HCT116 (cell line): ENCODE data around the gene FES. TPM values are rescaled to one million over a fixed set of nuclear protein-coding genes. Genes with fewer than 3 reads are reported as not detected.

Experiments used
- ATAC-seq: fragments of 200-7000 bp; cut with Tn5 transposase; 2 replicates; pipeline ENCODE4 v1.9.1; 2020; ENCODE audit warnings: mild to moderate bottlenecking, moderate library complexity
- BruUV-seq: library from RNA; stranded (reverse); fragments of 400-500 nt; replicated peaks from 2 replicates; lab custom pipeline; 2021; lab: Mats Ljungman, UMichigan
- CTCF ChIA-PET: fragments of 300-600 bp; sonication (Branson Sonifier 250); formaldehyde crosslinking; loops from one replicate; lab custom pipeline; 2021; ENCODE audit warnings: antibody characterized with exemption; lab: Charles Lee
- POLR2A ChIA-PET: fragments of 300-600, 350-600 bp; sonication (Branson Sonifier 250); formaldehyde crosslinking; loops from one replicate; lab custom pipeline; 2021; ENCODE audit warnings: antibody characterized with exemption; lab: Charles Lee
- RAD21 ChIA-PET, 2 experiments: fragments of 300-600 bp; sonication (Branson Sonifier 250); formaldehyde crosslinking; loops; one replicate each; lab custom pipeline; 2023; ENCODE audit warnings: low total read pairs in 2 of 2; ENCODE audit not compliant: uncharacterized antibody in 2 of 2, unreplicated experiment in 2 of 2, low non-redundant PET in 1 of 2; lab: Charles Lee
- DNase-seq: peaks from one replicate; pipeline ENCODE4 v3.0.0-alpha.2; 2010; ENCODE audit warnings: low read depth, low spot score
- H2AFZ ChIP-seq: fragments of 200-600 bp; shearing (Covaris generic), sonication (generic); 2 replicates; pipeline ENCODE4 v1.6.1; 2017; ENCODE audit warnings: low read depth, mixed run types, mixed read lengths, antibody characterized with exemption, low read length; ENCODE audit not compliant: poor library complexity, severe bottlenecking
- H3K27ac ChIP-seq: 2 replicates; pipeline ENCODE4 v1.5.1; 2012; ENCODE audit warnings: low read depth, low read length
- H3K27me3 ChIP-seq: fragments of 200-600 bp; sonication (generic); 2 replicates; pipeline ENCODE4 v1.6.1; 2016; ENCODE audit warnings: mixed run types, low read length, mixed read lengths; ENCODE audit not compliant: insufficient read depth
- H3K36me3 ChIP-seq, 2 experiments: fragments of 200-500 bp in 1 of 2; fragments of 200-600 bp in 1 of 2; sonication (Bioruptor generic) in 1 of 2; sonication (generic) in 1 of 2; 2 replicates each; pipeline versions ENCODE4 v1.5.1 to v1.6.1; 2014 to 2016; ENCODE audit warnings: low read length in 2 of 2, inconsistent platforms in 1 of 2, mixed read lengths in 1 of 2, mixed run types in 1 of 2; ENCODE audit not compliant: insufficient read depth in 2 of 2, control insufficient read depth in 1 of 2
- H3K4me1 ChIP-seq, 2 experiments: fragments of 200-600 bp in 1 of 2; sonication (generic) in 1 of 2; 2 replicates each; pipeline versions ENCODE4 v1.5.1 to v1.6.1; 2012 to 2017; ENCODE audit warnings: low read length in 2 of 2, inconsistent platforms in 1 of 2, mild to moderate bottlenecking in 1 of 2, mixed read lengths in 1 of 2, mixed run types in 1 of 2, moderate library complexity in 1 of 2; ENCODE audit not compliant: insufficient read depth in 2 of 2, control insufficient read depth in 1 of 2
- H3K4me2 ChIP-seq: fragments of 200-600 bp; sonication (generic); 2 replicates; pipeline ENCODE4 v1.6.1; 2017; ENCODE audit warnings: mixed run types, low read length, mixed read lengths
- H3K4me3 ChIP-seq, 2 experiments: fragments of 200-600 bp in 1 of 2; sonication (generic) in 1 of 2; replicated peaks in 1 of 2; 2 replicates each; pipeline ENCODE4 v1.5.1; 2011 to 2016; ENCODE audit warnings: low read length in 2 of 2, control low read depth in 1 of 2, low read depth in 1 of 2, mild to moderate bottlenecking in 1 of 2, mixed read lengths in 1 of 2, mixed run types in 1 of 2
- H3K79me2 ChIP-seq: fragments of 200-600 bp; sonication (generic); 2 replicates; pipeline ENCODE4 v1.6.1; 2017; ENCODE audit warnings: mild to moderate bottlenecking, mixed run types, low read length, moderate library complexity, mixed read lengths; ENCODE audit not compliant: insufficient read depth
- H3K9ac ChIP-seq: fragments of 200-600 bp; sonication (generic); 2 replicates; pipeline ENCODE4 v1.6.1; 2016; ENCODE audit warnings: low read length, mixed read lengths
- H3K9me2 ChIP-seq: fragments of 200-600 bp; sonication (generic), shearing (Covaris generic); 2 replicates; pipeline ENCODE4 v1.6.1; 2017; ENCODE audit warnings: mixed run types, mild to moderate bottlenecking, moderate library complexity; ENCODE audit not compliant: insufficient read depth
- H3K9me3 ChIP-seq, 2 experiments: fragments of 200-500 bp in 1 of 2; fragments of 200-600 bp in 1 of 2; sonication (Bioruptor generic) in 1 of 2; sonication (generic) in 1 of 2; 2 replicates each; pipeline ENCODE4 v1.6.1; 2014 to 2017; ENCODE audit warnings: low read length in 2 of 2, mixed read lengths in 2 of 2, inconsistent platforms in 1 of 2, low read depth in 1 of 2, mild to moderate bottlenecking in 1 of 2, mixed run types in 1 of 2, moderate library complexity in 1 of 2; ENCODE audit not compliant: control insufficient read depth in 1 of 2, insufficient read depth in 1 of 2
- H4K20me1 ChIP-seq: fragments of 200-600 bp; sonication (generic), shearing (Covaris generic); 2 replicates; pipeline ENCODE4 v1.6.1; 2017; ENCODE audit warnings: mixed run types, mild to moderate bottlenecking, moderate library complexity; ENCODE audit not compliant: insufficient read depth
- EGR1 ChIP-seq: IDR thresholded peaks from 2 replicates; pipeline ENCODE4 v1.6.1; 2012; ENCODE audit warnings: low read depth
- EZH2 ChIP-seq: fragments of 200-600 bp; sonication (generic); IDR thresholded peaks from 2 replicates; pipeline ENCODE4 v1.6.1; 2017; ENCODE audit warnings: antibody characterized with exemption, mixed run types
- FOSL1 ChIP-seq: IDR thresholded peaks from 2 replicates; pipeline ENCODE4 v1.6.1; 2012; ENCODE audit warnings: low read depth
- JUND ChIP-seq: IDR thresholded peaks from 2 replicates; pipeline ENCODE4 v1.6.1; 2012
- POLR2AphosphoS5 ChIP-seq: IDR thresholded peaks from 2 replicates; pipeline ENCODE4 v1.6.1; 2011; ENCODE audit warnings: mild to moderate bottlenecking, low read depth, low read length, moderate library complexity
- RAD21 ChIP-seq: IDR thresholded peaks from 2 replicates; pipeline ENCODE4 v1.6.1; 2012; ENCODE audit warnings: low read depth, mild to moderate bottlenecking
- SIN3A ChIP-seq: IDR thresholded peaks from 2 replicates; pipeline ENCODE4 v1.6.1; 2012; ENCODE audit warnings: low read depth
- YY1 ChIP-seq: IDR thresholded peaks from 2 replicates; pipeline ENCODE4 v1.6.1; 2011; ENCODE audit warnings: low read length, low read depth, moderate library complexity, mild to moderate bottlenecking; ENCODE audit not compliant: insufficient replicate concordance; ENCODE audit errors: extremely low read depth
- intact Hi-C: fragments of 100-400 bp; cut with micrococcal nuclease; formaldehyde crosslinking; loops from 2 replicates; pipeline ENCODE4 v1.10.0; 2022
- total RNA-seq: library from RNA; stranded (reverse); gene quantifications from one replicate; pipeline ENCODE4 v1.2.1, GENCODE V29; 2021; ENCODE audit not compliant: unreplicated experiment
- TF ChIP-seq, protein P1 (sequence below): IDR thresholded peaks from 2 replicates; pipeline ENCODE4 v1.6.1; 2012; ENCODE audit warnings: low read depth
- TF ChIP-seq, protein P2 (sequence below), 3 experiments: fragments of 200-600 bp in 1 of 3; sonication (generic) in 1 of 3; IDR thresholded peaks in 2 of 3; conservative IDR thresholded peaks in 1 of 3; 2 replicates each; pipeline ENCODE4 v1.5.1; 2012 to 2017; ENCODE audit warnings: low read depth in 2 of 3, low read length in 2 of 3, antibody characterized with exemption in 1 of 3, borderline replicate concordance in 1 of 3, control low read depth in 1 of 3, mild to moderate bottlenecking in 1 of 3, mixed read lengths in 1 of 3, mixed run types in 1 of 3, moderate library complexity in 1 of 3; ENCODE audit not compliant: insufficient read depth in 1 of 3

FES gene
- total RNA-seq, 1 experiment from 2014 or later: 5.3 TPM

DNA sequence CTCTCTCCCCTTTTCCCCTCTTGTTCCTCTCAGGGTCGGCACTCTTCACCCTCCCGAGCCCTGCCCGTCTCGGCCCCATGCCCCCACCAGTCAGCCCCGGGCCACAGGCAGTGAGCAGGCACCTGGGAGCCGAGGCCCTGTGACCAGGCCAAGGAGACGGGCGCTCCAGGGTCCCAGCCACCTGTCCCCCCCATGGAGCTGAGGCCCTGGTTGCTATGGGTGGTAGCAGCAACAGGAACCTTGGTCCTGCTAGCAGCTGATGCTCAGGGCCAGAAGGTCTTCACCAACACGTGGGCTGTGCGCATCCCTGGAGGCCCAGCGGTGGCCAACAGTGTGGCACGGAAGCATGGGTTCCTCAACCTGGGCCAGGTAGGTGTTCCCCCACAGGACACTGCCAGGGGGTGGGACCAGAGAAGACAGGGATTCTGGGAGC is 8.7 kb upstream of the FES start:
- ATAC-seq (no peak), DNase-seq (no peak)
- no peaks in the 10 kb centered on the region for H3K9me2 ChIP-seq
- POLR2A ChIA-PET: no interaction called here
- H3K36me3 ChIP-seq: peaks cover 10 to 11% of the 10 kb centered on the region in 2 experiments; a peak in 3 of 4 replicates
- peaks cover 24 to 27% of the 10 kb centered on the region in 2 experiments for H3K4me1 ChIP-seq
- CTCF ChIA-PET: no interaction called here
- no peak overlapping the region for H3K9ac ChIP-seq
- H3K27me3 ChIP-seq: no peaks in the 10 kb centered on the region
- H3K9me3 ChIP-seq: no peaks in the 10 kb centered on the region
- intact Hi-C loops: no loop called here
- H2AFZ ChIP-seq: no peak overlapping the region
- no peaks in the 10 kb centered on the region for H4K20me1 ChIP-seq
- TF ChIP-seq RAD21 (no peak), FOSL1 (no peak), EGR1 (no peak), YY1 (no peak), EZH2 (no peak)
- TF ChIP-seq, protein P1, sequence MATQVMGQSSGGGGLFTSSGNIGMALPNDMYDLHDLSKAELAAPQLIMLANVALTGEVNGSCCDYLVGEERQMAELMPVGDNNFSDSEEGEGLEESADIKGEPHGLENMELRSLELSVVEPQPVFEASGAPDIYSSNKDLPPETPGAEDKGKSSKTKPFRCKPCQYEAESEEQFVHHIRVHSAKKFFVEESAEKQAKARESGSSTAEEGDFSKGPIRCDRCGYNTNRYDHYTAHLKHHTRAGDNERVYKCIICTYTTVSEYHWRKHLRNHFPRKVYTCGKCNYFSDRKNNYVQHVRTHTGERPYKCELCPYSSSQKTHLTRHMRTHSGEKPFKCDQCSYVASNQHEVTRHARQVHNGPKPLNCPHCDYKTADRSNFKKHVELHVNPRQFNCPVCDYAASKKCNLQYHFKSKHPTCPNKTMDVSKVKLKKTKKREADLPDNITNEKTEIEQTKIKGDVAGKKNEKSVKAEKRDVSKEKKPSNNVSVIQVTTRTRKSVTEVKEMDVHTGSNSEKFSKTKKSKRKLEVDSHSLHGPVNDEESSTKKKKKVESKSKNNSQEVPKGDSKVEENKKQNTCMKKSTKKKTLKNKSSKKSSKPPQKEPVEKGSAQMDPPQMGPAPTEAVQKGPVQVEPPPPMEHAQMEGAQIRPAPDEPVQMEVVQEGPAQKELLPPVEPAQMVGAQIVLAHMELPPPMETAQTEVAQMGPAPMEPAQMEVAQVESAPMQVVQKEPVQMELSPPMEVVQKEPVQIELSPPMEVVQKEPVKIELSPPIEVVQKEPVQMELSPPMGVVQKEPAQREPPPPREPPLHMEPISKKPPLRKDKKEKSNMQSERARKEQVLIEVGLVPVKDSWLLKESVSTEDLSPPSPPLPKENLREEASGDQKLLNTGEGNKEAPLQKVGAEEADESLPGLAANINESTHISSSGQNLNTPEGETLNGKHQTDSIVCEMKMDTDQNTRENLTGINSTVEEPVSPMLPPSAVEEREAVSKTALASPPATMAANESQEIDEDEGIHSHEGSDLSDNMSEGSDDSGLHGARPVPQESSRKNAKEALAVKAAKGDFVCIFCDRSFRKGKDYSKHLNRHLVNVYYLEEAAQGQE: no peak
- BruUV-seq: no TSS peak
- RAD21 ChIA-PET: no interaction called here
- H3K27ac ChIP-seq: no peak overlapping the region
- no peak overlapping the region for H3K4me3 ChIP-seq
- no peak overlapping the region for H3K4me2 ChIP-seq
- H3K79me2 ChIP-seq: peaks cover 32% of the 10 kb centered on the region

DNA sequence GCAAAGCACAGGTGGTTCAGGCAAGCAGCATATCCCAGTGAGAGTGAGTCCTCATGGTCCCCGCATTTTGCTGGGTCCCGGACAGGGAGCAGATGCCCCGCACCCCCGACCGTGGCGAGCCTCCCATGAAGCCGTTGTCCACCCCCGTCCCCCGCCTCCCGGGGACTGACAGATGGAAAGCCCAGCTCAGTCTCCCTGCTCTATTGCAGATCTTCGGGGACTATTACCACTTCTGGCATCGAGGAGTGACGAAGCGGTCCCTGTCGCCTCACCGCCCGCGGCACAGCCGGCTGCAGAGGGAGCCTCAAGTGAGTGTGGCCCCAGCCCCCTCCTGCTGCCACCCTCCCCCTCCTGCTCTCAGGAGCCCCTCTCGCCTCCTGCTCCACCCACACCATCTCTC is 8.3 kb upstream of the FES start:
- TF ChIP-seq, protein P2, sequence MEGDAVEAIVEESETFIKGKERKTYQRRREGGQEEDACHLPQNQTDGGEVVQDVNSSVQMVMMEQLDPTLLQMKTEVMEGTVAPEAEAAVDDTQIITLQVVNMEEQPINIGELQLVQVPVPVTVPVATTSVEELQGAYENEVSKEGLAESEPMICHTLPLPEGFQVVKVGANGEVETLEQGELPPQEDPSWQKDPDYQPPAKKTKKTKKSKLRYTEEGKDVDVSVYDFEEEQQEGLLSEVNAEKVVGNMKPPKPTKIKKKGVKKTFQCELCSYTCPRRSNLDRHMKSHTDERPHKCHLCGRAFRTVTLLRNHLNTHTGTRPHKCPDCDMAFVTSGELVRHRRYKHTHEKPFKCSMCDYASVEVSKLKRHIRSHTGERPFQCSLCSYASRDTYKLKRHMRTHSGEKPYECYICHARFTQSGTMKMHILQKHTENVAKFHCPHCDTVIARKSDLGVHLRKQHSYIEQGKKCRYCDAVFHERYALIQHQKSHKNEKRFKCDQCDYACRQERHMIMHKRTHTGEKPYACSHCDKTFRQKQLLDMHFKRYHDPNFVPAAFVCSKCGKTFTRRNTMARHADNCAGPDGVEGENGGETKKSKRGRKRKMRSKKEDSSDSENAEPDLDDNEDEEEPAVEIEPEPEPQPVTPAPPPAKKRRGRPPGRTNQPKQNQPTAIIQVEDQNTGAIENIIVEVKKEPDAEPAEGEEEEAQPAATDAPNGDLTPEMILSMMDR (IDR thresholded peaks at IDR 0.05 in 2 of 3, conservative IDR thresholded peaks at IDR 0.05 in 1 of 3; ENCODE audit: borderline replicate concordance in 1 of 3, insufficient read depth in 1 of 3, low read depth in 2 of 3, low read length in 2 of 3): no peak
- TF ChIP-seq POLR2AphosphoS5 (no peak), SIN3A (no peak), JUND (no peak)
- TF ChIP-seq, protein P1: no peak
- TF ChIP-seq, all 23 proteins: peak for 0
- Histone ChIP-seq H3K27me3 (no peaks in the 10 kb centered on the region), H3K79me2 (peaks cover 30% of the 10 kb centered on the region), H4K20me1 (no peaks in the 10 kb centered on the region), H3K4me3 (no peak overlapping the region), H3K4me2 (no peak overlapping the region), H3K4me1 (peaks cover 22 to 25% of the 10 kb centered on the region in 2 experiments), H3K9me2 (no peaks in the 10 kb centered on the region), H3K27ac (no peak overlapping the region), H3K36me3 (peaks cover 10 to 11% of the 10 kb centered on the region in 2 experiments; a peak in 3 of 4 replicates), H3K9me3 (no peaks in the 10 kb centered on the region), H3K9ac (no peak overlapping the region), H2AFZ (no peak overlapping the region)
- RAD21 ChIA-PET: no interaction called here
- no peak for DNase-seq
- intact Hi-C loops: no loop called here
- CTCF ChIA-PET: no interaction called here
- ATAC-seq: no peak
- POLR2A ChIA-PET: no interaction called here
- BruUV-seq: no TSS peak
